Measurements from ENCODE around the gene UNCX. TPM values are rescaled to one million over a fixed set of nuclear protein-coding genes. Genes with fewer than 3 reads are reported as not detected.

UNCX gene
- total RNA-seq, 1 experiment from 2014 or later = not detected

- H3K9me2 ChIP-seq (ENCODE audit: insufficient read depth) = no peaks in the 10 kb centered on the region
- H3K79me2 ChIP-seq (ENCODE audit: insufficient read depth, low read length) = no peaks in the 10 kb centered on the region
- no TSS peak for BruUV-seq (replicated peaks)
- no peaks in the 10 kb centered on the region for H4K20me1 ChIP-seq (ENCODE audit: insufficient read depth)
- ChIA-PET POLR2A (no interaction called here), RAD21 (ENCODE audit: low non-redundant PET in 1 of 2, low total read pairs in 2 of 2, uncharacterized antibody in 2 of 2, unreplicated experiment in 2 of 2) (no interaction called here), CTCF (no interaction called here)
- H2AFZ ChIP-seq (ENCODE audit: low read depth, low read length, poor library complexity, severe bottlenecking) = no peak overlapping the region
- no peak overlapping the region for H3K4me3 ChIP-seq (replicated peaks in 1 of 2; ENCODE audit: low read depth in 1 of 2, low read length in 2 of 2)
- H3K4me2 ChIP-seq (ENCODE audit: low read length) = no peak overlapping the region
- intact Hi-C loops (cut with micrococcal nuclease) = no loop called here
- H3K4me1 ChIP-seq (ENCODE audit: control insufficient read depth in 1 of 2, insufficient read depth in 2 of 2, low read length in 2 of 2) = no peaks in the 10 kb centered on the region
- no peaks in the 10 kb centered on the region for H3K27me3 ChIP-seq (ENCODE audit: insufficient read depth, low read length)
- H3K9me3 ChIP-seq (ENCODE audit: control insufficient read depth in 1 of 2, insufficient read depth in 1 of 2, low read depth in 1 of 2, low read length in 2 of 2) = no peaks in the 10 kb centered on the region
- DNase-seq (ENCODE audit: low read depth, low spot score) (no peak), ATAC-seq (no peak)
- H3K27ac ChIP-seq (ENCODE audit: low read depth, low read length) = no peak overlapping the region
- TF ChIP-seq ZBTB33 (IDR thresholded peaks at IDR 0.05; ENCODE audit: extremely low read depth, insufficient replicate concordance, low read length) (no peak), YY1 (IDR thresholded peaks at IDR 0.05; ENCODE audit: extremely low read depth, insufficient replicate concordance, low read depth, low read length) (no peak), CEBPB (IDR thresholded peaks at IDR 0.05; ENCODE audit: low read depth) (no peak), ZNF274 (IDR thresholded peaks at IDR 0.05; ENCODE audit: low read depth, low read length) (no peak), RAD21 (IDR thresholded peaks at IDR 0.05; ENCODE audit: low read depth) (no peak), JUND (IDR thresholded peaks at IDR 0.05) (no peak), POLR2AphosphoS5 (IDR thresholded peaks at IDR 0.05; ENCODE audit: low read depth, low read length) (no peak), MAX (IDR thresholded peaks at IDR 0.05) (no peak)
- no peaks in the 10 kb centered on the region for H3K36me3 ChIP-seq (ENCODE audit: control insufficient read depth in 1 of 2, insufficient read depth in 2 of 2, low read length in 2 of 2)
- no peak overlapping the region for H3K9ac ChIP-seq (ENCODE audit: low read length)
These were observed 18.2 kb upstream of the UNCX start for GRCh38 chr7:1214516-1214915.

Data from HCT116 (cell line).